Panc1 (cell line): ENCODE data around the gene TSPAN5. TPM values are rescaled to one million over a fixed set of nuclear protein-coding genes. Genes with fewer than 3 reads are reported as not detected.

Experiments
- ATAC-seq: fragments of 200-7000 bp; cut with Tn5 transposase; 2 replicates; pipeline ENCODE4 v1.9.1; 2020; ENCODE audit warnings: mild to moderate bottlenecking, moderate library complexity
- BruUV-seq: library from RNA; stranded (reverse); fragments of 400-500 nt; replicated peaks from 2 replicates; lab custom pipeline; 2021; lab: Mats Ljungman, UMichigan
- CTCF ChIA-PET: fragments of 300-600 bp; sonication (Branson Sonifier 250); formaldehyde crosslinking; loops from one replicate; lab custom pipeline; 2022; ENCODE audit warnings: antibody characterized with exemption; lab: Charles Lee
- POLR2A ChIA-PET: fragments of 300-600 bp; sonication (Branson Sonifier 250); formaldehyde crosslinking; loops from one replicate; lab custom pipeline; 2022; ENCODE audit warnings: antibody characterized with exemption; lab: Charles Lee
- DNase-seq: peaks from one replicate; pipeline ENCODE4 v3.0.0-alpha.2; 2010; ENCODE audit warnings: low read depth, low spot score
- H3K27ac ChIP-seq: 2 replicates; pipeline ENCODE4 v1.5.1; 2011; ENCODE audit warnings: mild to moderate bottlenecking, low read length, inconsistent platforms
- H3K27me3 ChIP-seq: fragments of 200-500 bp; sonication (Bioruptor generic); 2 replicates; pipeline ENCODE4 v1.6.0; 2014; ENCODE audit warnings: low read length, inconsistent platforms; ENCODE audit not compliant: control insufficient read depth, insufficient read depth
- H3K36me3 ChIP-seq: fragments of 200-500 bp; sonication (Bioruptor generic); 2 replicates; pipeline ENCODE4 v1.5.1; 2014; ENCODE audit warnings: inconsistent platforms, mild to moderate bottlenecking, low read length, moderate library complexity; ENCODE audit not compliant: control insufficient read depth, insufficient read depth
- H3K4me1 ChIP-seq: 2 replicates; pipeline ENCODE4 v1.5.1; 2011; ENCODE audit warnings: inconsistent platforms, mild to moderate bottlenecking, low read length, moderate library complexity; ENCODE audit not compliant: control insufficient read depth, insufficient read depth
- H3K4me3 ChIP-seq, 2 experiments: 2 replicates each; pipeline ENCODE4 v1.5.1; 2011 to 2012; ENCODE audit warnings: low read depth in 2 of 2, low read length in 2 of 2, mild to moderate bottlenecking in 2 of 2, inconsistent platforms in 1 of 2, moderate library complexity in 1 of 2
- H3K9me3 ChIP-seq: fragments of 200-500 bp; sonication (Bioruptor generic); 2 replicates; pipeline ENCODE4 v1.5.1; 2014; ENCODE audit warnings: low read depth, mild to moderate bottlenecking, inconsistent platforms, low read length, moderate library complexity; ENCODE audit not compliant: control insufficient read depth, insufficient read depth
- CTCF ChIP-seq: fragments of 450-650 bp; IDR thresholded peaks from 2 replicates; pipeline ENCODE4 v1.5.1; 2017; ENCODE audit warnings: mild to moderate bottlenecking
- POLR2AphosphoS5 ChIP-seq: IDR thresholded peaks from 2 replicates; pipeline ENCODE4 v1.6.1; 2012; ENCODE audit warnings: mild to moderate bottlenecking, low read depth, low read length, moderate library complexity
- SIN3A ChIP-seq: IDR thresholded peaks from 2 replicates; pipeline ENCODE4 v1.6.1; 2012; ENCODE audit warnings: low read depth, mild to moderate bottlenecking, low read length, moderate library complexity, borderline replicate concordance; ENCODE audit not compliant: insufficient read depth
- TCF7L2 ChIP-seq: IDR thresholded peaks from 2 replicates; pipeline ENCODE4 v1.6.1; 2011; ENCODE audit warnings: mild to moderate bottlenecking, low read depth, low read length, inconsistent platforms
- in situ Hi-C: cut with HindIII; loops from 2 replicates; pipeline ENCODE4 v1.10.0; 2016; ENCODE audit warnings: low sequenced_read_pairs, low pct_unique_long_range_greater_than_20kb
- intact Hi-C: fragments of 100-400 bp; cut with micrococcal nuclease; formaldehyde crosslinking; loops from one replicate; pipeline ENCODE4 v1.10.0; 2022; ENCODE audit not compliant: unreplicated experiment
- total RNA-seq: library from RNA; stranded (reverse); gene quantifications from one replicate; pipeline ENCODE4 v1.2.1, GENCODE V29; 2021; ENCODE audit not compliant: unreplicated experiment
- TF ChIP-seq, protein P1 (sequence below), 2 experiments: IDR thresholded peaks; 2 replicates each; pipeline ENCODE4 v1.6.1; 2011 to 2012; ENCODE audit warnings: low read depth in 2 of 2, control low read depth in 1 of 2, low read length in 1 of 2, mild to moderate bottlenecking in 1 of 2, moderate library complexity in 1 of 2; ENCODE audit not compliant: insufficient read depth in 1 of 2

The TSPAN5 gene
- total RNA-seq, 1 experiment from 2014 or later: 61.9 TPM

DNA sequence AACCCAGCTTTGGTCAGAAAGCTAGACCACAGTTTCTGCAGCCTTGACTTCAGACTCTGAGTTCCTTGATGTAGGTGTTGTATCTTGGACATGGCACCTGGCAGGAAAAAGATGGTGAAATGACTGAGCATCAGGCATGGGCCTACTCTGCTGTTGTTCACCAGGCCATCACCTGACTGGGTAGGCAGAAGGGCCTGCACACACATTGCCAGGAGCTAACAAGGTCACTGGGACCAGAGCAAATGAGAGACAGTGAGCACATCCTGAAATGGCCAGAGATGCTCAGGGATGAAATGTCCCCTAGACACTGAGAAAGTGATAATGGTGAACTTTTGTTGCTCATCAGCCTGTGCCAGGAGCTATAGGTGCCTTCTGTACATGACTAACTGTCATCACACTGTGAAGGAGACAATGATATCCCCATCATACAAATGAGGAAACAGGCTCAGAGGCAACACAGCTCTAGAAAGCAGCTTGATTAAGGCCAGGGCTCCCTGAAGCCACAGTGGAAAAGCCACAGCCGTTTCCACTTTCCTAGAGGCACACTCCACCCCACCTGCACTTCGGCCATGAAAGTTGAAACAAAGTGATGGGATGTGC lies 128.3 kb downstream of the TSPAN5 start:
- peak; percentile 58 for ATAC-seq
- in situ Hi-C loops (no loop called here), intact Hi-C loops (no loop called here)
- BruUV-seq: no TSS peak
- no peaks in the 10 kb centered on the region for H3K36me3 ChIP-seq
- POLR2A ChIA-PET: no interaction called here
- TF ChIP-seq TCF7L2 (no peak), CTCF (no peak), POLR2AphosphoS5 (no peak), SIN3A (no peak)
- TF ChIP-seq, protein P1, sequence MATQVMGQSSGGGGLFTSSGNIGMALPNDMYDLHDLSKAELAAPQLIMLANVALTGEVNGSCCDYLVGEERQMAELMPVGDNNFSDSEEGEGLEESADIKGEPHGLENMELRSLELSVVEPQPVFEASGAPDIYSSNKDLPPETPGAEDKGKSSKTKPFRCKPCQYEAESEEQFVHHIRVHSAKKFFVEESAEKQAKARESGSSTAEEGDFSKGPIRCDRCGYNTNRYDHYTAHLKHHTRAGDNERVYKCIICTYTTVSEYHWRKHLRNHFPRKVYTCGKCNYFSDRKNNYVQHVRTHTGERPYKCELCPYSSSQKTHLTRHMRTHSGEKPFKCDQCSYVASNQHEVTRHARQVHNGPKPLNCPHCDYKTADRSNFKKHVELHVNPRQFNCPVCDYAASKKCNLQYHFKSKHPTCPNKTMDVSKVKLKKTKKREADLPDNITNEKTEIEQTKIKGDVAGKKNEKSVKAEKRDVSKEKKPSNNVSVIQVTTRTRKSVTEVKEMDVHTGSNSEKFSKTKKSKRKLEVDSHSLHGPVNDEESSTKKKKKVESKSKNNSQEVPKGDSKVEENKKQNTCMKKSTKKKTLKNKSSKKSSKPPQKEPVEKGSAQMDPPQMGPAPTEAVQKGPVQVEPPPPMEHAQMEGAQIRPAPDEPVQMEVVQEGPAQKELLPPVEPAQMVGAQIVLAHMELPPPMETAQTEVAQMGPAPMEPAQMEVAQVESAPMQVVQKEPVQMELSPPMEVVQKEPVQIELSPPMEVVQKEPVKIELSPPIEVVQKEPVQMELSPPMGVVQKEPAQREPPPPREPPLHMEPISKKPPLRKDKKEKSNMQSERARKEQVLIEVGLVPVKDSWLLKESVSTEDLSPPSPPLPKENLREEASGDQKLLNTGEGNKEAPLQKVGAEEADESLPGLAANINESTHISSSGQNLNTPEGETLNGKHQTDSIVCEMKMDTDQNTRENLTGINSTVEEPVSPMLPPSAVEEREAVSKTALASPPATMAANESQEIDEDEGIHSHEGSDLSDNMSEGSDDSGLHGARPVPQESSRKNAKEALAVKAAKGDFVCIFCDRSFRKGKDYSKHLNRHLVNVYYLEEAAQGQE (IDR thresholded peaks at IDR 0.05; ENCODE audit: insufficient read depth in 1 of 2, low read depth in 2 of 2, low read length in 1 of 2): no peak
- CTCF ChIA-PET: no interaction called here
- H3K4me1 ChIP-seq: no peaks in the 10 kb centered on the region
- DNase-seq: no peak
- no peaks in the 10 kb centered on the region for H3K27me3 ChIP-seq
- no peaks in the 10 kb centered on the region for H3K9me3 ChIP-seq
- no peak overlapping the region for H3K27ac ChIP-seq
- no peak overlapping the region for H3K4me3 ChIP-seq

GRCh38 chr4:98528882-98529281 lies 129.5 kb downstream of the TSPAN5 start:
- Histone ChIP-seq H3K27ac (no peak overlapping the region), H3K9me3 (no peaks in the 10 kb centered on the region), H3K36me3 (no peaks in the 10 kb centered on the region), H3K27me3 (no peaks in the 10 kb centered on the region), H3K4me3 (no peak overlapping the region), H3K4me1 (peaks cover 6% of the 10 kb centered on the region)
- in situ Hi-C loops: no loop called here
- TF ChIP-seq POLR2AphosphoS5 (no peak), TCF7L2 (no peak), CTCF (no peak), SIN3A (no peak)
- TF ChIP-seq, protein P1 (IDR thresholded peaks at IDR 0.05; ENCODE audit: insufficient read depth in 1 of 2, low read depth in 2 of 2, low read length in 1 of 2): no peak
- intact Hi-C loops: no loop called here
- CTCF ChIA-PET: no interaction called here
- no peak for ATAC-seq
- POLR2A ChIA-PET: interaction anchor here (0.6 kb wide), 1 partner anchor 389 kb away, joined by 3 read pairs; no protein-coding TSS in a partner anchor
- no peak for DNase-seq
- no TSS peak for BruUV-seq
